GM19324 (cell line): ENCODE data around the gene ANGEL1.

Experiments
- ATAC-seq: cut with Tn5 transposase; IDR thresholded peaks from one replicate; pipeline ENCODE4 v1.9.1; 2021; ENCODE audit warnings: mild to moderate bottlenecking, moderate library complexity; ENCODE audit not compliant: unreplicated experiment, low FRiP score

The ANGEL1 gene

DNA sequence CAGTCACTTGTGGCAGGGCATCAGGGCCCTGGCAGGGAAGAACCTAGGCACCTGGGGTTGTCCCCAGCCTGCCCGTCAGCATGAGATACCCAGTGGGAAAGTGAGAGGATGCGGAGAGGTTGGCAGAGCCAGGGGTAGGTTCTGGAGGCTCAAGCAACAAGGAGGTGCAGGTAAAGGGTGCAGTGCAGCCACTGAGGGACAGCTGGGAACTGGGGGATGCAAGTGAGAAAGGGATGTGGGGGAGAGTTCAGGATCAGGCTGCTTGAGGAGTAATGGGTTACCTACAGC is 32.7 kb downstream of the ANGEL1 start:
- ATAC-seq, result no peak

DNA sequence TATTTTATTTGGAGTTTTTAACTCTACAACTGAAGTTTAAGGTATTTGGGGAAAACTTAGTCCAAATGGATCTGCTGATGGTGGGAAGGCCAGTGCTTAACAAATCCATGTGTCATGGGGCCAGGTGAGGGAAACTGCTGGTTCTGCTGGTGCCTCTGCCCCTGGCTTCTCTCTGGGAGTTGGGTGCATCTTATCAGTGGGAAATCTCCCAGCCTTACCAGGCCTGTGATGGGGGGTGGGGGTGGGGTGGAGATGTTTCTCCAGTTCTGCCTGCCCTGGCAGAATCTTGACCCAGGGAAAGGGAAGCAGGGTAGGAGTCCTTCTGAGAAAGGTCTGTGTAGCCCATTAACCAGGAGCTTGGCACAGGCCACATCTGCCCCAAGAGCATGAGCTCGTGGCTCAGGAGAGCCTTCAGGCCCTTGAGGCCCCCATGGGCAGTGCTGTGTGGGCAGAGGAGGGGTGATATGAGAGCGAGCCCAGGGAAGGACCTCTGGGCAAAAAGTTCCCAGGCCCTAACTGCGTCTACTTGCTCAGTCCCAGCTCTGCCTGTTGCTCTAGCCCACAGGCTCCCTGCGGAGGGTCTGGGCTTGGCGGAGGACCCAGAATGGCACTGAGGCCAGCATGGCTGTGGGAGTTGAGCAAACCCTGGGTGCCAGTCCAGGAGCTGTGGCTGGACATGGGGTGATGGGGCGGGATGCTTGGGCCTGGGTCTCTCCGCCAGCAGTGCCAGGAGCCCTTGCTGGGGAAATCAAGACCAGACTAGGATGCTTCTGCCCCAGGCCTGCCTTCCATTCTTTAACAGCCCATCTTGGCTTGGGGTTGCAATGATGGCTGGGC is 33.2 kb downstream of the ANGEL1 start:
- ATAC-seq, result no peak

DNA sequence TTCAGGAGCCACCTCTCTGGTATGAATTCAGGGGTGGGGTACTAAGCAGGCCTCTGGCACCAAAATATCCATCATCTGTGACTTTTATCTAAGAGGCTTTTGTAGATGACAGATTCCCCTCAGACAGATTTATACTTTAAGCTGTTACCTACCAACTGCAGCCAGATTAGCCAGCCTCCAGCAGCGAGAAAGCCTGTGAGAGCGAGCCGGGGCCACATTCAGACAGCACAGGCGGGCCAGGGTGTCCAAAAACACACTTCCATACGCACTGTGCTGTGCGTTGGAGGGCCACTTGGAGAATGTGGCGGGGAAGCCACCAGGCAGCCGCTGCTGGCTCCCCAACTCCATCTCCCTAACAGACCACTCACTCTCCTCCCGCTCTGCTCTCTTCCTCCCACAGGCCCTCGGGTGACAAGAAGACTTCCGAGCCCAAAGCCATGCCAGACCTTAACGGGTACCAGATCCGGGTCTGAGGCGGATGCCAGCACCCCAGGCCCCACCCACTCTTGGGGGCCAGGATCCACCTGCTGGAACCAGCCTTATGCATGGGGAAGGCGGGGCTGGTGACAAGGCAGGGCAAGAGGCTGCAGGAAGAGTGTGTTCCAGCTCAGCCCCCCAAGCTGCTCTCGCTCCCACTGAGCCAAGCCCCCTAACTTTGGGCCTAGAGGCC is 34.0 kb downstream of the ANGEL1 start:
- no peak for ATAC-seq

DNA sequence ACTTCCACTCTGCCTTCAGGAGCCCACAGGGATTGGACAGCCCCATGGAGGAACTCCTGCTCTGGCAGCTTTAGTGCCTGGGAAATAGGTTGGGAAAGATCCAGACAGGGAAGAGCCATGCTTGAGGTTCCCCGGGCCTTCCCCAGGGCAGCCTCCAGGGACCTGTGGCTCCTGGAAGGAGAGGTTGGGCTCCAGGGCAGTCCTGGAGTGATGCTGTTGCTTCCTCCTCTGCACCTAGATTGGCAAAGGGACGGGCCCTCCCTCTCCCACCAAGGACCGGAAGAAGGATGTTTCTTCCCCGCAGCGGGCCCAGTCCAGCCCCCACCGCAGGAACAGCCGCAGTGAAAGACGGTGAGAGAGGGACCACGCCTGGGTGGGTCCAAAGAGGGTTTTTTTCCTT is 35.0 kb downstream of the ANGEL1 start:
- ATAC-seq, result no peak

DNA sequence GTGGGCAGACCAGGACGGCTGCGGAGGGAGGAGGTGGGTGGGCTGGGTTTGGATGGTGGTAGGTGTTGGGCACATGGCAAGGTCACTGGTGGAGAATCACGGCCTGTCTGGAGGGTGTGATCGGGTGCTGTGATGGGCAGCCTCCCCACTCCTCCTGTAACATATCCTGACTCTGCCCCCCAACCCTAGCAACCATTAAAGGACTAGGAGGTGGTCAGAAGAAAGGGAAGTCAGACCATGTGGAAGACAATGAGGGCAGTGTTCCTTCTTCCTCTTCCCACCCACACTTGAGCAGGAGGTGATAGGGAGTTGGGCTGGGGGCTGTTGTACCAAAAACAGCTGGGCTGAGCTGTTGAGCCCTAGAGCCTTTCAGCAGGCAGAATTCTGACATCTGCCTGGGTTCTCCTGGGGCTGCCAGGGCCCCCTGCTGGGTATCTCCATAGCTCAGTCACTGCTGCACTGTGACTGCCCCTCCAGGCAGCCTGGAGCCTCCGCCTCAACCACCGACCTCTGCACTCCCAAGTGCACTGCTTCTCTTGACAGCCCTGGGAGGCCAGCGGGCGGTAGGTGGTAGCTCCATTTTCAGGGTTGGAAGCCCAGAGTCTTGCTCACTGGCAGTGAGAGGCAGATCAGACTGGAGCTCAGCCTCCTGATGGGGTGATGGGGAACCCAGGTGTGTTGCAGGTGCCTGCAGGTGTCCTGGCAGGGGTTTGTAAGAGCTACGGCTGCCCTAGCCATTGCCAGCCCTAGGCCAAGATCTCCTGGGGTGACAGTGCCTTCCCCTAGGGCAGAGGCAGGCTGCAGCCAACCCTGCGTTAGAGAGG is 36.0 kb downstream of the ANGEL1 start:
- no peak for ATAC-seq

DNA sequence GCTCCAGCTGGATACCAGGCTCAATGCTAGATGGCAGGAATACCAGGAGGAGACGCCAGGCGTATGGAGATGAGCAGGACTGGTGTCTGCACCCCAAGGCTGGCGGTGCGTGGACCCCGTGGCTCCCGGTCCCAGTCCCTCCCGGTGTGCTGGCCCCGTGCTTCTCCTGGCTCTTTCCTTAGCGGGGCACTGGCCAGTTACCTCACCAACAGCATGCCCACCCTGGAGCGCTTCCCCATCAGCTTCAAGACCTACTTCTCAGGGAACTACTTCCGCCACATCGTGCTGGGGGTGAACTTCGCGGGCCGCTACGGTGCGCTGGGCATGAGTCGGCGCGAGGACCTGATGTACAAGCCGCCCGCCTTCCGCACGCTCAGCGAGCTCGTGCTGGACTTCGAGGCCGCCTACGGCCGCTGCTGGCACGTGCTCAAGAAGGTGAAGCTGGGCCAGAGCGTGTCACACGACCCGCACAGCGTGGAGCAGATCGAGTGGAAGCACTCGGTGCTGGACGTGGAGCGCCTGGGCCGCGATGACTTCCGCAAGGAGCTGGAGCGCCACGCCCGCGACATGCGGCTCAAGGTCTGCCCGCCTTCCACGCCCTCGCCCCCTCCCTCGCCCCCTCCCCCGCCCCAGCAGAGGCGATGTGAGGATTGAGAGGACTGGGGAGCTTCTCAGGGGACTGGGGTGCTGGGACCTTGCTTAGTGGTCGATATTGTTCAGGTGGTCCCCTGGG is 36.8 kb downstream of the ANGEL1 start:
- ATAC-seq, result no peak

DNA sequence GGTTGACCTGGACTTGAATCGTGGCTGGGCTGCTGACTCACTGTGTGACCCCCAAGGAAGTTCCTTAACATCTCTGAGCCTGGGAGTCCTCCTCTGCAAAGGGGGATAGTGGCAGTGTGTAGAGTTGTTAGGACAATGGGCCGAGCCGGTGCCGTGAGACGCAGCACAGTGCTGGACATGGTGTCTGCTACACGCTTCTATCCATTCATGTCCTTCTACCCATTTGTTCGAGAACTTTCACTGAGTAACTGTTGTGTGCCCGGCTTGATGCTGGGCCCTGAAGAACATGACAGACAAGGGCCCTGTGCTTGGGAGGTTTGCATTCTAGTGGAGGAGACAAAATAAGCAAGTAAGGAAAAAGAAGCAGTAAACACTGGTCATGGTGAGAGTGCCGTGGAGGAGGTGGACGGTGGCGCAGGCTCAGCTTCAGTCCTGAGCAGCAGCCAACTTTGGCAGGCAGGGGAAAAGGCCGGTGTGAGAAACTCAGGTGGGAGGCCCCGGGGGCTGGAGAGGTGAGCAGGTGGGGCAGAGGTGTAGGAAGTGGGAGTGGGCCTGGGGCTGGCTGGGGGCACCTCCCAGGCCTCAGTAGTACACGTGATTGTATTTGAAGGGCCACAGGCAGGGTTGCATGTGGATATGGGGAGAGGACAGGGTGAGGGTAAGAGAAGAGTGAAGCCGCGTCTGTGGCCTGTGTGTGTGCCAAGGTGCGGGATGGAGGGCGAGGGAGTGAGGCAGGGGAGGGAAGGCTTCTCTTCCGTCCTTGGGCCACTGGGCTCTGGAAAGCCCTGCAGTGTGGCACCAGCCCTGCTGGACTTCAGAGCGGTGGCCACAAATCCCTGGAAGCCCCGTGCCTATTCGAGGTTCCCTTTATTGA is 37.6 kb downstream of the ANGEL1 start:
- ATAC-seq, result no peak

DNA sequence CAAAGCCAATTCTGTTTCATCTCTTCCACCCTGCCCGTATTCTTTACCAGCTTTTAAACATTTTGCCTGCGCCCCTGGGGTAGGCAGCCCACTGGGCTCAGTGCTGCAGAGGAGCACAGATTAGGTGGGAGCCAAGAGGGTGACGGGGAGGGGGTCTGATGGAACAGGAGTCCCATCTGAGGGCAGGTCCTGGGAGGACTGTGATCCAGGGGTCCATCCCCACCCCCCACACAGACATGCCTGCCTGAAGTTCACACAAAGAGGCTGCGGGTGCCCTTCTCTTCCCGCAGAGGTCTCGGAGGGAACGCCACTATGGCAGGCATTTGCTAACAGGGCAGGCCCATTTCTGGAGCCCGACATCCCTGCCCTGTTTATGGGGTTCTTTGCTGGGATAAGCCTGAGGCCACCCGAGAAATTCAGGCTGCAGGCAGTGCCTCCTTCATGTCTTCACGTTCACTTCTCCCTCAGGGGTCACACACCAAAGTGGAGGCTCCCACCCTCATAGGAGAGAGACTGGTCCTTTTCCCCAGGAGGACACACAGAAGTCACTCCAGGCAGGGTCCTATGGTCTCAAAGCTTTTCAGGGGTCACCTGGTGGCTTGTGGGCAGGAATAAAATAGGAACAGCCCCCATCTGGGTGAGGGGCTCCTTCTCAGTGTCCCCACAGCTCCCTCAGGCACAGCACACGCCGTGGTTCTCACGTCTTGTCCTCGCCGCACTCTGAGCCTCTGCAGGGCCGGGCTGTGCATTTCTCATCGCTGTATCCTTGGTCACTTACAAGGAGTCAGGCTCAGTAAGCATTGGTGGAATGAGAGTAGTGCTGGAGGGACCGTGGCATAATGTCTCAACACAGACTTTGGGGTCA is 38.5 kb downstream of the ANGEL1 start:
- ATAC-seq, result no peak

DNA sequence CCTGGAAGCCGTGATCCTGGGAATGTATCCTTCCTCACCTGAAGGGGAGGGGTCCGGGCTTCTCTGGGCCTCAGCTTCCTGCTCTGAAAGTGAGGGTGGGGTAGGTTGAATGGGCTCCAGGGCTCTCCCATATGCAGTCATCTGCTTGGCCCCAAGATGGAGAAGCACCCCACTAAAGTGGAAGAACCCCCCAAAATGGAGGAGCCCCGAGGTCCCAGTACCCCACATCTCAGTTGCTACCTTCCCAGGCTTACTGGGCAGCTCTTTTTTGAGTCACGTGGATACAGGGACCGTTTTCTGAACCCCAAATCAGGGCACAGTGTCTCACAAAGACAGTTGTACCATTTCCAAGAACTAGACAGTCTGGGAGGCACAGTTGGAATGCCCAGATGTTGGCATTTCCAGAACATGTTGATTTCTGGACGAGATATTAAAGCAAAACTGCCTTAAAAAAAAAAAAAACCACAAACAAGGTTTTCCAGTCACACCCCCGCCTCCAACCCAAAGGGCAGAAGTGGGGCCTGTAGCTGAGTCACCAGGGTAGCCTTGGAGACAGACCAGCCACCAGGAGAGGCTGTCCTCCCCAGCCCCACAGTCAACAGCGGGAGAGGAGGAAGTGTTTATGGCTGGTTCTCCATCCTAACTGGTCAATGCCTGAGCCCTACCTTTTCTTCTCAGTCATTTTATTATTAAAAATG is 39.3 kb downstream of the ANGEL1 start:
- no peak for ATAC-seq

DNA sequence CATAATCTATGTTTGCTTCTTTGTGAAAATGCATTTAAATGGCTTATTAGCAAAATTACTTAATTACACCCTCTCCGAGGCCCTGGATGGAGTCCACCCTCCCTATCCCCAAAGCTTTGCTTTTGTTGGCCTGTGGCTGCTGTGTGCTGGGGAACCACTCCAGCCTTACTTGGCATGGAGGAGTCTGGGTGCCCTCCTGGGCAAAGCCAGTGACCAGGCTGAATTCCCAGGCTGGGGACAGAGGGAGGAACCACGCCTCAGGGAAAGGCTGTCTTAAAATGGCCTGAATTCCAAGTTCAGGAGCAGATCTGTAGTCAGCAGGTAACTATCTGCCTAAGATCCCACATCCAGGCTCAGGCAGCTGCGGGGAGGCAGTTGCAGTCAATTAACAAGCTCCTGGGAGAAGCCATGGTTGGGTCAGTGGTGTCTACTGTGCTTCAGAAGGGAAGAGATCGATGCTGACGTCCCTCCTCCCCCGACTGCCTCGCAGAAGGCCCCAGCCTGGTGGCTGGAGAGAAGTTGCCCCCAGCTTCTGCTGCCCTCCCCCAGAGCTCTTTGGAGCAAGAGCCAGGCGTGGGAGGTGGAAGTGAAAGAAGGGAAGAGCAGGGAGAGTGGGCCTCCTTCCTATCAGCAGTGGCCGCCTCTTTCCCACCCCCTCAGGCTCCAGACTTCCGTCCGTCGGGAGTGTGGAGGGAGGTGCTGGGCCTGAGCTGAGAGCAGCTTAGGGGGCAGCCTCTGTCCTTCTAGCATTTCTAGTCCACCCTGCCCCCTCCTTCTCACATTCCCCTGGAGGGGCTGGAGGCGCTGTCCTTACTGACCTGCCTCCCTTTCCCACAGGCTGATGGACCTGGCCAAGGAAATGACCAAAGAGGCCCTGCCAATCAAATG is 40.1 kb downstream of the ANGEL1 start:
- ATAC-seq, result no peak

DNA sequence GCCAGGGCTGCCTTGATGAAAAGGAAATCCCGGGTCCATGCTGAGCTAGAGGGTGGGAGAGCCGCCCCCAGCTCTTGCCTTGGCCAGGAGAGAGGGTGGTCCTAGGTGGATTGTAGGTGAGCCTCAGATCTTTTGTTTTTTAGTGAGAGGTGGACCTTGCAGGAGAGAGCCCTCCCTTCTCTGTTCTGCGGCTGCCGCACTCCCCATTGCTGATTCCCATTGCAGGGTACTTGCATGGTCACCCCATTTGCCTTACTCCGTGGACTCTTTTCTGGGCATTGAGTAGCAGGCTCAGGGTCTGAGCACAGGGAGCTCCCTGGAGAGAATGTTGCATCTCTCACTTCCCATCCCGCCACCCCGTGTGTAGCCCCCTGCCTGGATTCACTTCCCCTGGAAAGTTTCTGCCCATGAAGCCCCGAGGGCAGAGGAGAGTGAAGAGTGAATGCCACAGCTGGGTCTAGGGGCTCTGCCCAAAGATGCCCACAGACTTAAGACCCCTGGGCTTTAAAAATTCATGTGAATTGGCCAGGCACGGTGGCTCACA is 41.2 kb downstream of the ANGEL1 start:
- no peak for ATAC-seq

DNA sequence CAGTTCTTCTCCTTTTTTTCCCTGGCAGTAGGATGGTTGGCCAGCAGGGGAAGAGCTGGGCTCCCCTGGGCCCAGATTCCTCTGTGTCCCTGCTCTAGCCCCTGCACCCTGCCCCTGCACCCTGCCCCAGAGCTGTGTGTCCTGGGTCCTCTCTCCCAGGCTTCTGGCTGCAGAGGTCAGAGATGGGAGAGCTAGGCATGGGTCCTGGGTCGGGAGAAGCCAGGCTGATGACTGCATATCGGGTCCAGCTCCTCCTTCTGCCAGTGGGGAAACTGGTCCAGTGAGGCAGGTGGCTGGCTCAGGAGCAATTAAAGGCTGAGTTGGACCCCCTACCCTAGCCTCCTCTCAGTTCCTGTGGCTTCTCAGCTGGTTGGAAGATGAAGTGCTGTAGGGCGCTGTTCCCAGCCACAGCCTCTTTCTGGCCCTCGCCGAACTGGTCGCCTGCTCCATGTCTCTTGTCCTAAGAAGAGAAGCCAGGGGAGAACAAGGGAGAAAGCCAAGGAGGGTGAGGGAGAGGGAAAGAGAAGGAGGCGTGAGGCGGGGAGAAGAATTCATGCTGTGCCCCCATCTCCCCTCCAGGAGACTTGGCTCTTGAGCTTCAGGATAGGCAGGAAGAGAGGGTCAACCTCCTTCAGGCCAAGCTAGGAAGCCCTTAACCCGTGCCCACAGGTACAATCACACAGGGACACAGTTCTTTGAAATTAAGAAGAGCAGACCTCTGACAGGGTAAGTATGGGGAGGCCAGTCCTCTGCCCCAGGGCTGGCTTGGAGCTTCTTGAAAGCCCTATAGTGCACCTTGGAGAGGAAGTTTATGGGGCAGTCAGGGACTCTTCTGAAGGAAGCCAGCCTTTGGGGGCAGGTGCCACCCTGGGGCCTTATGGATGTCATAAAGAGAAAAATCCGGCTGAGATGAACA is 41.9 kb downstream of the ANGEL1 start:
- ATAC-seq, result no peak

DNA sequence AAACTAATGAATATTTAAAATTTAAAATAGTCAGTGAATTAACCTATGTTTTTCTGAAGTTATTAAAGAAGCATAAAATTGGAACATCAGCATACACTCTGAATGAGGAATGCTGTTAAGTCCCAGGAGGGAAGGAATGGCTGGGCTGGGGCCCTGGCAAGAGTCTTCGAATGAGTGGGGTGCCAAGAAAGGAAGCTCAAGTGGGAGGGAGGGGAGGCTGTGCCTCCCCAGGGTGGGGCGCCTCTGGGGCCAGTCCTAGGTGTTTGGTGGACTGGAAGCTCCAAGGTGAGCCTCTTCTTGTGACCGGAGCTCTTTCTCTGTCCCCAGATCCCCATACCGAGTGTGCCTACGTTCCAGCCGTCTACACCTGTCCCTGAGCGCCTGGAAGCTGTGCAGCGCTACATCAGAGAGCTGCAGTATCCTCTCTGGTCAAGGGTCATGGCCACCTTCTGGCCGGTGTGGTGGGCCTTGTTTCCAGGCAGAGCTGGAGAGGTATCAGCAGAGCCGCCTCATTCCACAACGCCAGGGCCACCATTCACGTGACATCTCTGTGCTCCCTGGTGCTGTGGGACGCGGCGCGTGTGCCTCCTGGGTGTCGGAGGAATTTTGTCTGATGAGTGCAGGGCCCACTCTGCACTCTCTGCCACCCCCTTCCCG is 42.9 kb downstream of the ANGEL1 start:
- ATAC-seq, result no peak

DNA sequence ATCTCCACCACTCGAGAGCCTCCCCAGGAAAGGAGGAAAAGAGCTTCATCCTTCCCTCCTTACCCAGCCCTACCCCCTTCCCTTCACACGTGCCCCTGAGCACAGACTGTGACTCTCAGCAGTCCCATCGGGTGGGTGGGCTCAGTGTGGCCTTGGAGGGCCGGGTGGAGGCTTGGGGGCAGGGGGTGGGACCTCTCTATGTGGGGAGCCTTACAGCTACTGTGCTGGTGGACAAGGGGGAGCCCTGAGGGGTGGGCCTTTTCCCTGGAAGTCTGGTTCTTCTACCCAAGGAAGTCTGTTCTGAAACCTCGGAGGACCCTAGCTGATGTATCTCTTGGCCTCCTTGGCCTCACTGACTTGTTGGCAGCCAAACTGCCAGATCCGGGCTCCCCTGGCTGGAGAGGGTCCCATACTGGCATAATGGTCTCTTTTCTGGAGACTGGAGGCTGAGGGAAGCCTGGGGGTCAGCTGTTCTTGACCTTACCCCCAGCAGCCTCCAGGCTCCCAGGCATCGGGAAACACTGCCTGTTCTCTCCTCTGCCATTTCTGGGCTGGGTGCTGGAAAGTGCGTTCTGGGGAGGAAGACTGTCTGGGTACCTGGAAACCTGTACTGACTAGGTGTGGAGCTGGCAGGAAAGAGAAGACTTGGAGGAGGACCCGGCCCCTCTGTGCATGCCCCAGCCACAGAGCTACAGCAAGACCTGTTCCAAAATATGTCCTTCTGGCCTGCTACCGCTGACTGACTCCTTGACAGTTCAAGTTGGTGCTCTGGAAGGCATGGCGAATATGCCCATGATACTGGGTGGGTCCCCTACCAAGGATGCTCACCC is 43.8 kb downstream of the ANGEL1 start:
- no peak for ATAC-seq
